GM23338 (cell line): ENCODE results near the gene KCTD12. TPM values are rescaled to one million over a fixed set of nuclear protein-coding genes. Genes with fewer than 3 reads are reported as not detected.

Experiments used
- ZNF462 ChIP-seq: fragments of 250-450 bp; sonication (Bioruptor Pico); IDR thresholded peaks from 2 replicates; pipeline ENCODE4 v1.5.0; 2020; ENCODE audit warnings: mild to moderate bottlenecking, moderate library complexity
- polyA plus RNA-seq: library from polyadenylated mRNA; unstranded; fragments of >200 nt; fragmentation: Nextera tagmentation; extraction: Ambion mirVana; gene quantifications from 2 replicates; pipeline ENCODE4 v1.2.1, GENCODE V29; 2016
- total RNA-seq: library from RNA; depleted of rRNA; stranded (reverse); fragments of >200 nt; shearing (Covaris generic); gene quantifications from 2 replicates; pipeline ENCODE4 v1.2.3, GENCODE V29; 2014; rRNA removed

KCTD12 gene
- total and polyA plus RNA-seq, 2 experiments from 2014 or later: 3.3 to 12.0 TPM

GRCh38 chr13:76830805-76831204 is 55.4 kb downstream of the KCTD12 start (continued):
- no peak for TF ChIP-seq ZNF462

Other genes with a start within 250 kb of the KCTD12 start
- gene ACOD1, start 62.1 kb upstream of the KCTD12 start, total RNA-seq: not detected in 2 replicates
- not detected in 2 replicates for gene ACOD1, start 62.1 kb upstream of the KCTD12 start, polyA plus RNA-seq
- 8.0 and 9.5 TPM in 2 replicates for gene CLN5, start 105.7 kb upstream of the KCTD12 start, total RNA-seq
- gene CLN5, start 105.7 kb upstream of the KCTD12 start, polyA plus RNA-seq: 5.2 and 6.5 TPM in 2 replicates
- 14.6 and 19.4 TPM in 2 replicates for gene FBXL3, start 140.8 kb upstream of the KCTD12 start, total RNA-seq
- 3.9 and 5.0 TPM in 2 replicates for gene FBXL3, start 140.8 kb upstream of the KCTD12 start, polyA plus RNA-seq